Measurements from ENCODE around the gene KRTAP13-3.

- TF ChIP-seq CTCF (IDR thresholded peaks at IDR 0.05) (no peak), POLR2A (IDR thresholded peaks at IDR 0.05) (no peak)
These were observed 17.5 kb upstream of the KRTAP13-3 start for GRCh38 chr21:30443226-30443625.

Data from right lobe of liver (tissue), 4 donors.